Midbrain (tissue), 1 donor: ENCODE measurements around the gene MS4A6E.
A peak's percentile ranks its signal among the peaks of the same experiment; 100 is the strongest.
"Not testable (repeated sequence)": the region's sequence is repeated elsewhere in the genome, so short reads cannot be mapped to it uniquely, and the experiment has no call there.

Experiments used
- DNase-seq: peaks from one replicate; lab custom pipeline; 2025; lab: John Stamatoyannopoulos, UW

The MS4A6E gene

DNA sequence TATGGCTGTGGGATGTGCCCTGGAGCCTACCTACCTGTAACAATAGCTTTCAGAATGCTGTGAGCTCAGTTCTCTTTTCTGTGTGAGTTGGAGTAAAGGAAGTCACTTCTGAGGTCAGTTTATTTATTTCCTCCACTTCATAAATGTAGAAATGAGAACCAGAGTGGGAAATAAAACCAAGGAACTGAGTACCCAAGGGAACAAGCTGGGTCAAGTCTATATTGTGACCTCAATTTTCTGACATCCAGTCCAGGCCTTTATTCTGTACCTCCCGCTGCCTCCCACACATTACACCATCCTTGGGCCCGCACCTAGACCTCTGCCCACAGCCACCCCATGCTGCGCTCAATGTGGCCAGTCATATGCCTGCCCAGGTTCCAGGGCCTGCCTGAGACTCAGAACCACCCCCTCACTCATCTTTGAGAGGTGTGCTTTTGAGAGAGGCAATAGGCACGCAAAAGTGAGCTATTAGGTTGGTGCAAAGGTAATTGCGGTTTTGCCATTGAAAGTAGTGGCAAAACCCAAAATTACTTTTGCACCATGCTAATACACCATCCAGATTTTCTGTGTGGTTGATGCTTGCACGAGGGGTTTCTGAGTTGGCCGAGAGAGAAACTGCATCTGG is 9.8 kb downstream of the MS4A6E start:
- no peak for DNase-seq

DNA sequence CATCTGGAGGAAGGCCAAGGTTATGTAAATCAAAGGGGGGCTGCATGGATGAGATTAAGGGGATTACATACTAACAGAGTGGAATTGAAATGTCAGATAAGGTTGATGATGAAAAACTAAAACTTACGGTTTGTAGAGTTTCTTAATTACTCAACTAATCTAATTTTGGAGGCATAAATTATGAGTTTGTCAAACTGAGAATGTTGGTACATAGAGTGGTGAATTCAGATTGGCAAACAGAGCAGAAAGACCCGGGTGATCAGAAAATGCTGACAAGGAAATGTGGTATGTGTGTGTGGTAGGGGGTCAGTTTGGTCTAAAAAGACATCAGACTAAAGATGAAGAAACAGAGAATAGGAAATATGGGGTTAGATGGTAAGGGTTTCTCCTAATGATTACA is 11.0 kb downstream of the MS4A6E start:
- no peak for DNase-seq

DNA sequence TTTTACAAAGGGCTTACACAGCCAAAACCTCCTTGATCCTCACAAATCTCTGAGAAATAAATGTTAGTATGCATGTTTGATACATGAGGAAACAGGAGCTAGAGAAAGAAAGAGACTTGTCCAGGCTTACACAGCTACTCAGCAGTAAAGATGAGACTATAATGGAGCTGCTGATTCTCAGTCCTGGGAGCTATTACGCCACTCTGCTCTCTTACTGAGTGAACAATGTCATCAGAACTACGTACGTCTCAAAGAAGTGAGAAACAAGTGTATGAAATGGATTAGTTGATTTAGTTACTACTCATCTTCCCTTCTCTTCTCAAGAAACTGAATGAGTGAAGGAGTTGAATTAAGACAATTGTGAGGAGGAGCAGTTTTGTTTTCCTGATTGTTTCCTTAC is 12.3 kb downstream of the MS4A6E start:
- DNase-seq, result no peak

DNA sequence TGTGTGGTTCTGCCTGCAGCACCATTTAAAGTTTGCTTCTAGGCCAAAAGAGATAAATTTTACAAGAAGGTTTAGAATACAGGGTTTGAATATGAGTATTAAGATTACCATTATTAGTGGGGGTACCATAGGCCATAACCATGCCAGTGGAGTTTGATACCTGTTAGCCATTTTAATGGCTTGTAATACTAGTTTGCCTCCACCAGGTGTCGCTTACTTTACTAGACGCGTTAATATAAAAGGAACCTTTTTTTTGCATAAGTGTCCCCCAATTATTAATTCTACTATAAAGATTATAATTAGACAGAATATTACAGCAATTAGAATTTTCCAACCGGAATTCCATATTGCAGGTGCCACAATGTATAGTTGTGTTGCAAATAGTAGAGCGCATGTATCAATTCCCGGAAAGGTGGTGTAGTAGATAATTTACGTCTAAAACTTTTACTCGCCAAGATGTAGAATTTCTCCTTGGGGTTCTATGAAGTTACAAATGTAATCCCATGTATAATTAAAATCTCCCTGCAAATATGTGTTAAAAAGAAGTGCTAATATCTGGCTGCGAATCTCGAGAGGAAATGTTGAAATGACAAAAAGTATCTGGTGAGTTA is 16.1 kb downstream of the MS4A6E start:
- DNase-seq, result no peak

DNA sequence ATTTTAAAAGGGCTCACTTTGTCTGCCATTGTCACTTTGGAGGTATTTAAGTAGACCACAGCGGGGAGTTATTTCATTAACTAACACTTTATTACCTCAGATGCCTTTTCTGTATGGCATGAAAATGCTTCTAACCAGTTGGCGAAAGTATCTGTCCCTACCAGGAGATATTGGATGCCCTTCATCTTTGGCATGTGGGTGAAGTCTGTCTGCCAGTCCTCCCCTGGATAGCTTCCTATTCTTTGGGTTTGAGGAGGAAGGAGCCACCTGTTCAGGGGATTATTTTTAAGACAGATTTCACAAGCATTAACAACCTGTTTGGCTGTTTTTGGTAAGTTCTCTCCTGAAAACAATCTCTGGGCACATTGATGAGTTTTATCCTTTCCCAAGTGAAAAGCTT is 17.1 kb downstream of the MS4A6E start:
- DNase-seq, result no peak

DNA sequence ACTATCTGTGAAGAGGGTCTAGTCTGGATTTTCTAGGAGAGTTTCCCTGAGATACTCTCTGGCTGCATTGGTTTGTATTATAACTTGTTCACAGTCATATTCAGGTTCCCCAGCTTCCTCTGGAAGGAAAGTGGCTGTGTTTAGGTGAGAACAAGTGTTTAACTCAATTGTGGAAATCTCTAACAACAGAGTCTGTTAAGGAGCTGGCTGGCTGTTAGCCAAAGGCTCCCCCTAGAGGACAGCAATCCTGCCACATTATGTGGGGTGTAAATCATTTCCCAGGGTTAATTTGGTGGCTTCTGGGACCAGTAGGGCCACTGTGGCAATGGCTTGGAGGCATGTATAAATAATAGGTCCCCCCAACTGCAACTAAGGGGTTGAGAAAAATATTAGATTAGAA is 18.4 kb downstream of the MS4A6E start:
- DNase-seq, result peak; percentile 13

DNA sequence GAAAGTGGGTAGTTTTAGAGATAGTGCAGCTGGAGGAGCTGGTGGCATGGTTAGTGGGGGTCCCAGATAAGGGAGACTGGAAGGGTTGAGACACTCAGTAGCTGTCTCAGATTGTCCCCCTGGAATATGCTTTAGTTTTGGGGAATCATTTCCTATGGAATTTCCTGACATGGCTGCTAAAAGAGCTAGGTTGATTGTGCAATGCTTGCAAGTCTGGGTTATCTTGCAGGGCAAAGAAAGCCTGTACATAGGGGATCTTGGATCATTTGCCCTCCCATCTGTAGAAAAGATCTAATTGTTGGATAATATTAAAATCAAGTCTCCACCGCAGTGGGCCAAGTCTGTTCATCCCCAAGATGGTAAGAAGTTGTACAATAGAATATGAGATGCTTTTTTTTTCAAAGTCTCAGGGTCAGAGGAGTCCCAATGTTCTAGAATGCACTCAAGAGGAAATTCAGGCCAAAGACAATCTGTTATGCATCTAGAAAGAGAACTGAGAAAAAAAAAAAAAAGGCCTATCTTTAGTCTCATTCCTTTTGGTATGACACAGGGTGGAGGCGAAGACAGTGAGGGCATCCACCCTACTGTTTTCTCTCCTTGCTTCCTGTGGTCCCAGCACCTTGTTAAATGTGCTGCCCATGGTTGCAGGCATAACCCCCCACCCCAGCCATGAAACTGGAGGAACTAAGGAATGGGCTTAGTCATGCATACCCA is 20.2 kb downstream of the MS4A6E start:
- no peak for DNase-seq

DNA sequence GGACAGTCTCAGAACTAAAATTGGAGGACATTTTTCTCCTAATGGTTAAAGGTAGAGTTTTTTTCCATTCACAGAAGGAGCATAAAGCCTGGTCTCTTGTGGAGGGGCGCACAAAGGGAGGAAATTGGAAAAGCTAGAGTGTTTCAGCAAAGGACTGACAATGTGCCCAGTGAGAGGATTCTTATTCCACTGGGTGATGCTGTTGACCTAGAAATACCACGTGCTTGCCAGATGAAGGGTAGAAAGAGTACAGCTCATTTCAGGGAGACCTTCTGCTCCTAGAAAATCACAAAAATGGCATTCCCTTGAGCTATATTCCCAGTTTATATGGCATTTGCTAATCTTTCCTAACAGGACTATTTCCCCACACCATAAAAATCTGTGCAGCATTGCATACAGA is 21.1 kb downstream of the MS4A6E start:
- no peak for DNase-seq

DNA sequence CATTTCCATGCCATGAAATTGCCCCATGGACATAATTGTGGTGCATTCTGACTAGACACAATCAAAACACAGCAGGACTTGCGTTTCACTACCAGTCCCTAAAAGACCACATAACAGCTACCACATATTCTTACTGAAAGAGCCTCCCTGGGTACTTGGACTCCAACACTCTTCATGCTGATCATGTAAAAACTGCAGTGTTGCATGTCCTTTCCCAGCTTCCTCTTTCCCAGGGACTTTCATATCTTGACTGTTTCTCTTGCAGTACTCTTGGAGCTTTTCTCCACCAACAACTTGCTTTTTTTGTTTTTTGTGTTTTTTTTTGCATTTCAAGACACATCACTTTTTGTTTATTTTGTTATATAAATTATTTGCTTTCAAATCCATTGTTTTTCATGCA is 22.9 kb downstream of the MS4A6E start:
- peak; percentile 8 for DNase-seq

DNA sequence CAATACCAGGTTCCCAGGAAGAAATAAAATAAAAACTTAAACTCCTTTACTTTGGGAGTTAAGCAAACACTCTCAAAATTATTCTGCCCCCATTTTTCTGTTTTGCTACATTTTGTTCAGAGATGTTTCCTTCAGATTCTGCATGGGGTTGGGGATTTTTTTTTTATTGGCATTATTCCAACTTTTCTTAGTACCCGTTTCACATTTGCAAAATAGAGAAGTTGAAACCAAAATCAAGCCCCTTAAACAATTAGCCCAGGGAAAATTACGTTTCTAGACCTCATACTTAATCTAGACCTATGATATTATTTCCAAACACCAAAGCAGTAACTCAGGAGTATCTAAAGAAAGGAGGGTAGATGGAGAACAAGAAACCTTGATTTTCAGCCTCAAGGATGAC is 30.7 kb downstream of the MS4A6E start:
- no peak for DNase-seq

DNA sequence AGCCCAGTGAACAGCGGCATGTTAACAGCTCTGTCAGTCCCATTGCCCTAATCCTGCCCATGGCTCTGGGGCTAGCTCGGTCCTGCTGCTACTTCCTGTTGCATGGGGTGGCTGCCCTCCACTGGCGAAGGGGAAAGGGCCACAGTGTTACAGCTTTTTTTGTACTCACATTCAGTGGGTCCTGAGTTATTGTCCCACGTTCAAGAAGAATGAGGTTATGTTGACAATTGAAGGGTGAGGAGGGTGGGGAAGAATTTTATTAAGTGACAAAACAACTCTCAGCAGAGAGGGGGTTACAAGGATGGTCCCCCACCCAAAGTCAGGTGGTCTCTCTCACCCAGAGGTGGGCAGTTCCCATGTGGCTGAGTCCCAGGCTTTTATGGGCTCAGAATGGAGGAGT is 33.6 kb downstream of the MS4A6E start:
- no peak for DNase-seq

DNA sequence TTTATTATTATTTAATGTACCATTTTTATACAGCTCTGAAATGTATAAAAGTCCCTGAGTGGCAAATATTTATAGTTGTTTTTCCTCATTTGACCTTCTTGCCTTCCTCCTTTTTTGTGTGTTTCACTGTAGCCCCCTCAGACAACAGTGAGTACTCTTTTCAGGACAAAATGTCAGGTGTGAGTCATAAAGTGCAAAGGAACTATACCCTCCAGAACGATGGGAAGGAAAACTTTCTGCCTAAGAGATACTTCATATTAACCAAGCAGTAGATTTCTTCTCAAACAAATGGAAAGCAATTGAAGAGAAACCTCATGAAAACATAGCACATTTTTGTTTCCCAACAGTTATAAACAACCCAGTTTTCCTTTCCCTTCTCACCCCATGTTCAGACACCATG is 35.2 kb downstream of the MS4A6E start:
- DNase-seq, result no peak

DNA sequence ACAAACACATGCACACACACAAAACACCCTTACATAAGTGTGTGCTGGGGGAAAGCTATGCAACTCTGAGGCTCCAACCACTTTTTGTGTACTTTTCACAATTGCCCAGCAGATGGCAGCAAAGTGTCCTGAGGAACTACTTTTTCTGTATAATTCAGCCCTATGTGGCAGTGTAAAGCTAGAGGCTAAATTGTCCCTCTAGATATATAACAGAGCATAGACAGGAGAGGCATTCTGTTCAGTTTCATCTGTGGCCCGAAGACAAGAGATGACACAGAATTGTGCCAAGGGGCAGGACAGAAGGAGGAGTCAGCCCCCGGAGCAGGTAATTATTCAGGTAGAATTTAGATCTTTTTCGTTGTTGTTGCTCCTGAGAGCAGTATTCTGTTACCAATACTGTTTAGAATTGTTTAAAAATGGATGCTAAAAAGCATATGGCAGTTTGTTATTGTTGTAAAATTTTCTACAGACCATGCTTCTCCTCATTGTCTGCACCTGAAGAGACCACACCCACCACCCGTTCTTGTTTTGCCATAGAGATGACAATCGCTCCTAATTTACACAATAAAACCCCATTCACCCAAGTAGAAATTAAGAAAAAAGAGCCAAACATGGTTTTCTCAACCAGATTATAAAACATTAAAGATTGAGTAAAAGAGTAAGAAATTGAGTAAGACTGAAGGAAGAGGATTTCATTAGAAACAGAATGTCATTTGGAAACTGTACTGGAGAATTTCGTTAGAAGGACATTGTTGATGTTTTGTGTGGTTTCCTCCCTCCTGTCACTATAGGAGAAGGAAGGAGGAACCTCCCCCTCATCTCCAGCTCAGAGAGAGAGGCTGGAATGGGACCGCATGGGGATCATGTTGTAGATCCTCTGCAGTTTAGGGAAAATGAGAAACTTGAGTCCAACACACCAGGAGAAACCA is 36.8 kb downstream of the MS4A6E start:
- DNase-seq, result peak; percentile 76

DNA sequence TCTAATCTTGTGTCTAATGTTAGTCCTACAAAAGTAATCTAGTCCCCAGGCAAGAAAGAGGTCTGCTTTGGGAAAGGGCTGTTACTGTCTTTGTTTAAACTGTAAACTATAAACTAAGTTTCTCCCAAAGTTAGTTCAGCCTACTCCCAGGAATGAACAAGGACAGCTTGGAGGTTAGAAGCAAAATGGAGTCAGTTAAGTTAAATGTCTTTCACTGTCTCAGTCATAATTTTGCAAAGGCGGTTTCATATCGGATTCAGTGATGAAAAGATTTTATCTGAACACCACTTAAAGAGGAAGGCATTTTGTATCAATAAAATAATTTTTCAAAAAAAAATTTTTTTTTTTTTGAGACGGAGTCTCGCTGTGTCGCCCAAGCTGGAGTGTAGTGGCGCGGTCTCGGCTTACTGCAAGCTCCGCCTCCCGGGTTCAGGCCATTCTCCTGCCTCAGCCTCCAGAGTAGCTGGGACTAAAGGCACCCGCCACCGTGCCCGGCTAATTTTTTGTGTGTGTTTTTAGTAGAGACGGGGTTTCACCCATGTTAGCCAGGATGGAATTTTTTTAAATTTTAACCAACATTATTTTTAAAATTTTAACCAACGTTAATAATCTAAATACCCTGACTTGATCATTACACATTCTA is 39.3 kb downstream of the MS4A6E start:
- DNase-seq, result not testable (repeated sequence)

DNA sequence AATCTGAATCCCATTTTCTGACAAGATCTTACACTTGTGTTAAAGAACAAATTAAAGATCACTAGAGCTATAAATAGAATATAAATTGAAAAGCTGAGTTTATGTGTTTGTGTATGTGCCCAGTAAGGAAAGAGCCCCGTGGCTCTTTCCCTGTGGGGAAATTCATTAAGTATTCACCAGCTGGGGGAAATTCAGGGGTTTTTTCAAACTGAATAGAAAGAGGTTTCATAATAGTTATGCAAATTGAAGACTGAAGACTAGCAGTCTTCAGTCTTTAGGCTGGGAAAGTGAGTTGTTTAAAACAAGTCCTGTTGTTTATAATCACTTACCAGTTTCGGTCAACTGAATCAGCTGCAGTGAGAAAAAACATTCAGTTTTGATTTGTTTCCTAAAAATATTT is 40.0 kb downstream of the MS4A6E start:
- DNase-seq, result no peak

DNA sequence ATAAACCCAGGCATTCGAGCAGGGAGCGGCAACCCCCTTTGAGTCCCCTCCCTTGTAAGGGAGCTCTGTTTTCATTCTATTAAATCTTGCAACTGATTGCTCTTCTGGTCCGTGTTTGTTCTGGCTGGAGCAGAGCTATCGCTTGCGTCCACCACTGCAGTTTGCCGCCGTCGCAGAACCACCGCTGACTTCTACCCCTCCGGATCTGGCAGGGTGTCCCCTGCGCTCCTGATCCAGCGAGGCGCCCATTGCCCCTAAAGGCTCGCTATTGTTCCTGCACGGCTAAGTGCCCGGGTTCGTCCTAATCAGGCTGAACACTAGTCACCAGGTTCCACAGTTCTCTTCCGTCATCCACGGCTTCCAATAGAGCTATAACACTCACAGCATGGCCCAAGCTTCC is 40.8 kb downstream of the MS4A6E start:
- DNase-seq, result no peak

DNA sequence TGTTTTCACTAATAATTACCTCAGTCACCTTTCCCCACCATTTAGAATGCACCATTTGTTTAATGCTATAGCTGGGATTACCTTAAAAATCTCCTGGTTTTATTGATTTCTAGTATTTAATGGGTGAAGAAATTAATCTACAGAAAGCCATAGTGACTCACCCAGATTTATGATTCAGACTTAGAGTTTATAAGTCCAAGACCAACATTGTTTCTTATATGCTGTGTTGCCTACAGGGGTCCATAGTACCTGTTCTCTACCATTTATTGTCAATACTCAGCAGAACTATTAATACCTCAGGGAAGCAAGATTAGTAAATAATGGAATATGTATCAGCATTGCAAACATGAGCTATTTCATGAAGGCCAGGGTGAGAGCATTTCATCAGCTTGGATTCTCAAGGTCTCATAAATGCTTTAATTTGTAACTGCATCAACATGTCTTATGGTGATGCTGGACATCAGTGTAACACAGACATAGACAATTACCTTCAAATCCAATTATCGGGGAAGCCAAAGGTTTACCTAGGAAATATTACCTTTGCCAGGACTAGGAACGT is 43.3 kb downstream of the MS4A6E start:
- no peak for DNase-seq

DNA sequence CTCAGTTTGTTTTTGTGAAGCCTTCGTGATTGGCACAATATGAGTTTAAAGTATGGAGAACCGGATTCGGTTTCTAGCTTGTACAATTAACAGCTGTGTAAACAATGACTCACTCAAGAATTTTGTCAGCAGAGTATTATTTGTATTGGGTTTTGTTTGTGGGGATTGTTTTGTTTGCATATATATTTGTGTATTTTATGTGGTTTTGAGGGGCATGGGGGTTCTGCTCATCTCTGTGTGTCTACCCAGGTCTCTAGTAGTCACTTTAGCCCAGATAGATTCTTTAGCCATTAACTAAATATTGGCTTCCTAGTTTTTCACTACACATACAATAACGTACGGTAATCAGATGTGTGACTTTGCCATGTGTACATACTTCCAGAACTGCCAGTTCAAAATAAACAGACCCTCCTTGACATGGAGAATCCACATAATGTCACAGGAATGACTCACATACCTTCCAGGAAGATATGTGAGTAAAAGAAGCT is 43.8 kb downstream of the MS4A6E start:
- no peak for DNase-seq

DNA sequence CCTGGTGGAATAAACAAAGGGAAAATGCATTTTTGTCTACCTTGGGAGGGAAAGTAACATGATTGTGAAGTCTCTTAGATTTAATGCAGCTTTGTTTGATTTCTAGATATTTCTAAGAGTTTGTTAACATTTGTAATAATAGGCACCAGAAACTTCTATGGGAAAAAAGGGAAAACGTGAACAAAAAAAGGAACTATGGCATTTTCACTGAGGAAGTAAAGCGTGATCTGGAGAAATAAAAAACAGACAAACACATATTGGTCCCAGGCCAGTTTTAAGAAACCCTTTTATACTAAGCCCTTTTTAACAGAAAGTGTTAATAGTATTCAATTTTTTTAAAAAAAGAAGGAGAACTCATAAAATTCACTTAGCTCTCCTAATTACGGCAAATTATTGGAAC is 44.3 kb downstream of the MS4A6E start:
- no peak for DNase-seq

DNA sequence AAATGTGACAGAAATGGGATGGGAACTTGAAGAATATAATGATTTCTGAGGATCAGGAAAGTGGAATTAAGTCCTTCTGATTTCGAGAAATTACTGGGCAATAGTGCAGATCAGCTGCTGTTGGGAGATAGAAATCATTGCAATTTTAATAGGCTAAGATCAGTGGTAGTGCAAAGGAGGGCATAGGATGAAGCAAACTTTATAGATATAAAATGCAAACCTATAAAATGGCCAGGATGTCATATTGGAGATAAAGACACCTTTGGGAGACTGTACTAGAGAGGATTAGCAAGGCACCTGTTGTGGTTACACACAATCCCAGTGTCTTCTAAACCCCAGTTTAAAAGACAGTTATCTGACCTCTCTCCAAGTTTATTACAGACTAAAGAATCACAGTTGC is 44.8 kb downstream of the MS4A6E start:
- DNase-seq, result no peak

DNA sequence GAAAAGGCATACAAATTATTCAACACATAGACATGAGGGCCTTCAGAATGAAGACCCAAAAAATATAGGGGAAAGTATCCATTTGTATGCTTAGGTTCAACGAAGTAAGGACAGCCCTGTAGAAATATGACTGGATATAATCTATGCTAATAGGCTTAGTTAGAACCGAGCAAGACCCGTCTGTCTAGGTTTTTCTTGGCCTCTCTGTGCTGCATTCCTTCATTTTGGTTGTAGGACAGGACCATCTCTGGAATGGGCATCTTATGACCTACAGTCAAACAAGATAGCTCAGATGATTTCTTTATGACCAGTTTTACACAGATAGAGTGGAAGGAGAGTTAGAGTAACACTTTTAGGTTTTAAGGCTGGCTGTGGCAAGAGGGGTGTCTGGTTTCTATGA is 45.7 kb downstream of the MS4A6E start:
- no peak for DNase-seq

DNA sequence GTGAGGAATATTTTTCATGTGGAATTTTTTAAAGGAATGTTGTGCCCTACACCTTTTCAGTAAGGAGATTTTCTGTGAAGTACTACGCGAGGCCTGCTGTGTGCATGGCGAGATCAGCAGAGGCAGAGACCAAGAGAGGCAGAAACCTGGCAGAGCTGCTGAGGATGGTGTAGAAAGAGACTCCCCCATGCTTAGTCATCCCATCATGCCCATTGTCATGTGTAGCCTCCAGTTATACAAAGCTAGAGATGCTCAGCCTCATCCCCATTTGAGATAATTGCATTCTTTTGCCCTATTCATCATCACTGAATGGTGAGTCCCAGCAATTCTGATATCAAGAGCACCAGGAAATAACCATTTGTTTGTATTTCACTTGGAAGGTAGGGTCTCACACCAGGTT is 48.3 kb downstream of the MS4A6E start:
- no peak for DNase-seq
